CD4-positive, alpha-beta T cell (primary cell): ENCODE data around the gene ATP5F1D. TPM values are rescaled to one million over a fixed set of nuclear protein-coding genes. Genes with fewer than 3 reads are reported as not detected.

Experiments
- ATAC-seq: fragments of 200-7000 bp; cut with Tn5 transposase; one replicate; pipeline ENCODE4 v1.10.0; 2022; ENCODE audit warnings: mild to moderate bottlenecking; ENCODE audit not compliant: poor library complexity
- CTCF ChIA-PET: fragments of 350-600 bp; sonication (Branson Sonifier 250); formaldehyde crosslinking; loops from one replicate; lab custom pipeline; 2021; ENCODE audit warnings: antibody characterized with exemption, inconsistent platforms; lab: Charles Lee
- POLR2A ChIA-PET: fragments of 350-600 bp; sonication (Branson Sonifier 250); formaldehyde crosslinking; loops from one replicate; lab custom pipeline; 2021; ENCODE audit warnings: antibody characterized with exemption, inconsistent platforms; lab: Charles Lee
- DNase-seq, 14 experiments: peaks; one replicate each; pipeline ENCODE4 v3.0.0-alpha.2; 2013 to 2020; ENCODE audit warnings: mixed read lengths in 2 of 14
- H3K27ac ChIP-seq, 2 donors: one replicate each; pipeline versions ENCODE4 v1.5.1 to v1.7.0; 2013; ENCODE audit warnings: low read length in 2 of 2, low read depth in 1 of 2, mild to moderate bottlenecking in 1 of 2
- H3K27me3 ChIP-seq, 2 experiments: 1 replicate in 1 of 2; 2 replicates in 1 of 2; pipeline versions ENCODE4 v1.6.1 to v1.7.0; 2013; ENCODE audit warnings: low read length in 2 of 2, control low read depth in 1 of 2, mild to moderate bottlenecking in 1 of 2, moderate library complexity in 1 of 2; ENCODE audit not compliant: insufficient read depth in 2 of 2, control insufficient read depth in 1 of 2
- H3K36me3 ChIP-seq: one replicate; pipeline ENCODE4 v1.6.1; 2013; ENCODE audit warnings: low read length, control low read depth; ENCODE audit not compliant: insufficient read depth
- H3K4me1 ChIP-seq: one replicate; pipeline ENCODE4 v1.6.1; 2013; ENCODE audit warnings: low read length, control low read depth; ENCODE audit not compliant: insufficient read depth
- H3K4me3 ChIP-seq: one replicate; pipeline ENCODE4 v1.5.1; 2013; ENCODE audit warnings: mild to moderate bottlenecking, low read length, moderate library complexity
- H3K9me3 ChIP-seq, 2 experiments: 1 replicate in 1 of 2; 2 replicates in 1 of 2; pipeline versions ENCODE4 v1.6.1 to v1.7.0; 2013; ENCODE audit warnings: low read length in 2 of 2, mild to moderate bottlenecking in 2 of 2, control low read depth in 1 of 2, moderate library complexity in 1 of 2; ENCODE audit not compliant: control insufficient read depth in 1 of 2, insufficient read depth in 1 of 2
- H3K27ac Mint-ChIP-seq: one replicate; pipeline ENCODE4 v1.8.0; 2020; ENCODE audit warnings: mixed read lengths
- H3K27me3 Mint-ChIP-seq: one replicate; pipeline ENCODE4 v1.8.0; 2021; ENCODE audit warnings: mixed read lengths
- H3K36me3 Mint-ChIP-seq: one replicate; pipeline ENCODE4 v1.8.0; 2021; ENCODE audit warnings: low read depth, mixed read lengths
- H3K4me1 Mint-ChIP-seq: one replicate; pipeline ENCODE4 v1.8.0; 2021; ENCODE audit warnings: low read depth, mixed read lengths
- H3K4me3 Mint-ChIP-seq: one replicate; pipeline ENCODE4 v1.8.0; 2020; ENCODE audit warnings: mild to moderate bottlenecking, mixed read lengths
- H3K9me3 Mint-ChIP-seq: one replicate; pipeline ENCODE4 v1.8.0; 2020; ENCODE audit warnings: mixed read lengths
- intact Hi-C, 2 experiments: fragments of 100-400 bp; cut with DNase I in 1 of 2; cut with micrococcal nuclease in 1 of 2; formaldehyde crosslinking; loops; one replicate each; pipeline versions ENCODE4 v1.15.1 to v1.9.0; 2023 to 2025; cut with DNase I, micrococcal nuclease
- total RNA-seq, 174 experiments: library from RNA in 2 of 174; stranded (reverse) in 2 of 174; gene quantifications; one replicate each; pipeline ENCODE4 v1.2.3 and lab custom pipeline; 2021 to 2026
- TF ChIP-seq, protein P1 (sequence below): fragments of 200-600 bp; IDR thresholded peaks from one replicate; pipeline ENCODE4 v1.8.0; 2022; ENCODE audit warnings: antibody characterized with exemption, mild to moderate bottlenecking

Gene ATP5F1D
- total RNA-seq, 2 experiments from 2014 or later, result 77.6 to 92.6 TPM

GRCh38 chr19:1233115-1233667 is 8.4 kb upstream of the ATP5F1D start:
- intact Hi-C loops, result no loop called here
- TF ChIP-seq, protein P1, sequence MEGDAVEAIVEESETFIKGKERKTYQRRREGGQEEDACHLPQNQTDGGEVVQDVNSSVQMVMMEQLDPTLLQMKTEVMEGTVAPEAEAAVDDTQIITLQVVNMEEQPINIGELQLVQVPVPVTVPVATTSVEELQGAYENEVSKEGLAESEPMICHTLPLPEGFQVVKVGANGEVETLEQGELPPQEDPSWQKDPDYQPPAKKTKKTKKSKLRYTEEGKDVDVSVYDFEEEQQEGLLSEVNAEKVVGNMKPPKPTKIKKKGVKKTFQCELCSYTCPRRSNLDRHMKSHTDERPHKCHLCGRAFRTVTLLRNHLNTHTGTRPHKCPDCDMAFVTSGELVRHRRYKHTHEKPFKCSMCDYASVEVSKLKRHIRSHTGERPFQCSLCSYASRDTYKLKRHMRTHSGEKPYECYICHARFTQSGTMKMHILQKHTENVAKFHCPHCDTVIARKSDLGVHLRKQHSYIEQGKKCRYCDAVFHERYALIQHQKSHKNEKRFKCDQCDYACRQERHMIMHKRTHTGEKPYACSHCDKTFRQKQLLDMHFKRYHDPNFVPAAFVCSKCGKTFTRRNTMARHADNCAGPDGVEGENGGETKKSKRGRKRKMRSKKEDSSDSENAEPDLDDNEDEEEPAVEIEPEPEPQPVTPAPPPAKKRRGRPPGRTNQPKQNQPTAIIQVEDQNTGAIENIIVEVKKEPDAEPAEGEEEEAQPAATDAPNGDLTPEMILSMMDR, result no peak
- peaks cover 6 to 11% of the 10 kb centered on the region in 2 experiments for H3K27me3 ChIP-seq
- DNase-seq, result no peak
- no peaks in the 10 kb centered on the region for H3K36me3 Mint-ChIP-seq
- H3K4me1 Mint-ChIP-seq, result peaks cover under 1% of the 10 kb centered on the region
- peaks cover 0 to 9% of the 10 kb centered on the region in 2 experiments for H3K9me3 ChIP-seq
- CTCF ChIA-PET, result no interaction called here
- no peak overlapping the region for H3K4me3 ChIP-seq
- H3K36me3 ChIP-seq, result no peaks in the 10 kb centered on the region
- peaks cover 13% of the 10 kb centered on the region for H3K4me1 ChIP-seq
- H3K9me3 Mint-ChIP-seq, result no peaks in the 10 kb centered on the region
- no peak overlapping the region for H3K27ac ChIP-seq
- H3K27me3 Mint-ChIP-seq, result peaks cover under 1% of the 10 kb centered on the region
- H3K4me3 Mint-ChIP-seq, result no peak overlapping the region
- H3K27ac Mint-ChIP-seq, result no peak overlapping the region
- POLR2A ChIA-PET, result no interaction called here
- ATAC-seq, result no peak

GRCh38 chr19:1234051-1234954 is 7.2 kb upstream of the ATP5F1D start:
- no peak for DNase-seq
- ATAC-seq, result no peak
- TF ChIP-seq, protein P1, result no peak
- peaks cover 24% of the 10 kb centered on the region for H3K4me1 ChIP-seq
- H3K9me3 Mint-ChIP-seq, result no peaks in the 10 kb centered on the region
- H3K4me3 Mint-ChIP-seq, result peak overlapping the region; percentile 25
- H3K9me3 ChIP-seq, result peaks cover 0 to 9% of the 10 kb centered on the region in 2 experiments
- ChIA-PET CTCF (no interaction called here), POLR2A (no interaction called here)
- no peaks in the 10 kb centered on the region for H3K36me3 ChIP-seq
- no peaks in the 10 kb centered on the region for H3K36me3 Mint-ChIP-seq
- H3K27me3 Mint-ChIP-seq, result peaks cover 9% of the 10 kb centered on the region
- H3K4me3 ChIP-seq, result no peak overlapping the region
- H3K4me1 Mint-ChIP-seq, result peaks cover 11% of the 10 kb centered on the region
- peaks cover 6 to 12% of the 10 kb centered on the region in 2 experiments for H3K27me3 ChIP-seq
- intact Hi-C loops, result no loop called here
- H3K27ac ChIP-seq, result no peak overlapping the region
- H3K27ac Mint-ChIP-seq, result no peak overlapping the region

GRCh38 chr19:1234955-1235380 is 6.6 kb upstream of the ATP5F1D start:
- H3K9me3 Mint-ChIP-seq, result no peaks in the 10 kb centered on the region
- TF ChIP-seq, protein P1, result no peak
- no peak overlapping the region for H3K4me3 Mint-ChIP-seq
- ChIA-PET POLR2A (no interaction called here), CTCF (no interaction called here)
- no peak overlapping the region for H3K27ac Mint-ChIP-seq
- DNase-seq, result no peak
- peaks cover 31% of the 10 kb centered on the region for H3K4me1 ChIP-seq
- no peak overlapping the region for H3K27ac ChIP-seq
- H3K9me3 ChIP-seq, result peaks cover 0 to 9% of the 10 kb centered on the region in 2 experiments
- ATAC-seq, result no peak
- H3K4me1 Mint-ChIP-seq, result peaks cover 14% of the 10 kb centered on the region
- H3K27me3 Mint-ChIP-seq, result peaks cover 9% of the 10 kb centered on the region
- H3K27me3 ChIP-seq, result peaks cover 6 to 12% of the 10 kb centered on the region in 2 experiments
- no peaks in the 10 kb centered on the region for H3K36me3 Mint-ChIP-seq
- no peak overlapping the region for H3K4me3 ChIP-seq
- no peaks in the 10 kb centered on the region for H3K36me3 ChIP-seq
- intact Hi-C loops, result no loop called here
